Skeletal muscle satellite cell (primary cell): ENCODE data around the gene SMAD6.
"Not testable (repeated sequence)": the region's sequence is repeated elsewhere in the genome, so short reads cannot be mapped to it uniquely, and the experiment has no call there.

ENCODE experiments used
- H3K27me3 ChIP-seq: 2 replicates; pipeline ENCODE4 v1.7.0; 2013; ENCODE audit warnings: low read length; ENCODE audit not compliant: control insufficient read depth, insufficient read depth
- H3K36me3 ChIP-seq: 2 replicates; pipeline ENCODE4 v1.7.0; 2013; ENCODE audit warnings: mild to moderate bottlenecking, control low read depth, low read length; ENCODE audit not compliant: insufficient read depth
- H3K4me1 ChIP-seq: 2 replicates; pipeline ENCODE4 v1.7.0; 2013; ENCODE audit warnings: low read length; ENCODE audit not compliant: control insufficient read depth, insufficient read depth
- H3K4me2 ChIP-seq: 2 replicates; pipeline ENCODE4 v1.7.0; 2013; ENCODE audit warnings: mild to moderate bottlenecking, low read length
- H3K4me3 ChIP-seq: 2 replicates; pipeline ENCODE4 v1.7.0; 2013; ENCODE audit warnings: low read length
- H3K9ac ChIP-seq: 2 replicates; pipeline ENCODE4 v1.7.0; 2013; ENCODE audit warnings: mild to moderate bottlenecking, low read depth, low read length, moderate library complexity
- H3K9me3 ChIP-seq: replicated peaks from 2 replicates; pipeline ENCODE4 v1.7.0; 2013; ENCODE audit warnings: mild to moderate bottlenecking, control low read depth, low read length

Gene SMAD6

GRCh38 chr15:66757030-66757429 is 55.0 kb downstream of the SMAD6 start:
- peaks cover 12% of the 10 kb centered on the region for H3K9me3 ChIP-seq
- no peaks in the 10 kb centered on the region for H3K27me3 ChIP-seq
- peaks cover 6% of the 10 kb centered on the region for H3K4me1 ChIP-seq
- no peak overlapping the region for H3K9ac ChIP-seq
- H3K4me2 ChIP-seq, result no peak overlapping the region
- no peak overlapping the region for H3K4me3 ChIP-seq
- peaks cover 19% of the 10 kb centered on the region for H3K36me3 ChIP-seq

DNA sequence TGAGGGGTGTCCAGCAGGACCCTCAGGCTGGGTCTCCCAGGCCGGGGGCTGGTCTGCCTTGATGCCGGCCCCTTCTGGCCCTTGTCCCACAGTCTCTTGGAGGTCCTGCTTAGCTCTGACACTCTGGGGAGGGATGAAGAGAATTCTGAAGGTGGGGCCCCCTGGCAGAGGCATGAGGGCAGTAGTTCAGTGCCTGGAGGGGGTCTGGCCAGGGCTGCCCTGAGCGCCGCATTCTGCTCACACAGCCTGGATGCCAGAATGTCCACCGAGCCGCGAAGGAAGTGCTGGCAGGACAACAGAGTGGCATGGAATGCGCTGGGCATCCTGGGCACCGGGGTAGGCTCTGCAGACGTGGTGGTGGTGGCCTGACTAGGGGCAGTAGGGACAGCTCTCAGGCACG is 55.5 kb downstream of the SMAD6 start:
- Histone ChIP-seq H3K27me3 (no peaks in the 10 kb centered on the region), H3K9me3 (peaks cover 12% of the 10 kb centered on the region), H3K9ac (no peak overlapping the region), H3K4me2 (no peak overlapping the region), H3K4me3 (no peak overlapping the region), H3K36me3 (peaks cover 19% of the 10 kb centered on the region), H3K4me1 (peaks cover 10% of the 10 kb centered on the region)

DNA sequence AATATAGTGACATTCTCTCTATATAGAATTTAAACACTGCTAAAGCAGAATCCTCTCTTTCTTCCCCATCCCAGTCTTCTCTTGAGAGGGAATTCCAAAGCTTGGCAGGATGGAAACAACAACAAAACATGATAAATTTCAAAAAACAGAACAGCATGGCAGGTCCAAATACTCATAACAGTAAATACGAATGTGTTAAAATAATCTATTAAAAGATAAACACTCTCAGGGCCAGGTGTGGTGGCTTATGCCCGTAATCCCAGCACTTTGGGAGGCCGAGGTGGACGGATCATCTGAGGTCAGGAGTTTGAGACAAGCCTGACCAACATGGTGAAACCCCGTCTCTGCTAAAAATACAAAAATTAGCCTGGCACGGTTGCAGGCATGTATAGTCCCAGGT is 56.2 kb downstream of the SMAD6 start:
- not testable (repeated sequence) for H3K27me3 ChIP-seq, H3K4me3 ChIP-seq, H3K4me2 ChIP-seq, H3K9ac ChIP-seq
- peaks cover 19% of the 10 kb centered on the region for H3K36me3 ChIP-seq
- peaks cover 17% of the 10 kb centered on the region for H3K4me1 ChIP-seq
- H3K9me3 ChIP-seq, result peaks cover 12% of the 10 kb centered on the region

GRCh38 chr15:66758844-66759243 is 56.8 kb downstream of the SMAD6 start:
- H3K4me1 ChIP-seq, result peaks cover 23% of the 10 kb centered on the region
- peaks cover 12% of the 10 kb centered on the region for H3K9me3 ChIP-seq
- peaks cover 19% of the 10 kb centered on the region for H3K36me3 ChIP-seq
- H3K4me3 ChIP-seq, result no peak overlapping the region
- H3K27me3 ChIP-seq, result no peaks in the 10 kb centered on the region
- H3K9ac ChIP-seq, result no peak overlapping the region
- no peak overlapping the region for H3K4me2 ChIP-seq

GRCh38 chr15:66760097-66760967 is 58.3 kb downstream of the SMAD6 start:
- H3K27me3 ChIP-seq, result no peaks in the 10 kb centered on the region
- peaks cover 6% of the 10 kb centered on the region for H3K36me3 ChIP-seq
- no peak overlapping the region for H3K4me3 ChIP-seq
- H3K4me1 ChIP-seq, result peaks cover 24% of the 10 kb centered on the region
- no peak overlapping the region for H3K4me2 ChIP-seq
- H3K9ac ChIP-seq, result no peak overlapping the region
- H3K9me3 ChIP-seq, result peaks cover 3% of the 10 kb centered on the region

- Histone ChIP-seq H3K4me2 (no peak overlapping the region), H3K4me3 (no peak overlapping the region), H3K27me3 (no peaks in the 10 kb centered on the region), H3K4me1 (peaks cover 32% of the 10 kb centered on the region), H3K9me3 (no peaks in the 10 kb centered on the region), H3K36me3 (no peaks in the 10 kb centered on the region), H3K9ac (no peak overlapping the region)
Observed at GRCh38 chr15:66760968-66761725, 59.1 kb downstream of the SMAD6 start.

- no peaks in the 10 kb centered on the region for H3K27me3 ChIP-seq
- H3K4me2 ChIP-seq, result no peak overlapping the region
- no peaks in the 10 kb centered on the region for H3K9me3 ChIP-seq
- no peaks in the 10 kb centered on the region for H3K36me3 ChIP-seq
- H3K4me1 ChIP-seq, result peaks cover 40% of the 10 kb centered on the region
- H3K9ac ChIP-seq, result no peak overlapping the region
- no peak overlapping the region for H3K4me3 ChIP-seq
Observed at GRCh38 chr15:66761726-66762595, 59.9 kb downstream of the SMAD6 start.

DNA sequence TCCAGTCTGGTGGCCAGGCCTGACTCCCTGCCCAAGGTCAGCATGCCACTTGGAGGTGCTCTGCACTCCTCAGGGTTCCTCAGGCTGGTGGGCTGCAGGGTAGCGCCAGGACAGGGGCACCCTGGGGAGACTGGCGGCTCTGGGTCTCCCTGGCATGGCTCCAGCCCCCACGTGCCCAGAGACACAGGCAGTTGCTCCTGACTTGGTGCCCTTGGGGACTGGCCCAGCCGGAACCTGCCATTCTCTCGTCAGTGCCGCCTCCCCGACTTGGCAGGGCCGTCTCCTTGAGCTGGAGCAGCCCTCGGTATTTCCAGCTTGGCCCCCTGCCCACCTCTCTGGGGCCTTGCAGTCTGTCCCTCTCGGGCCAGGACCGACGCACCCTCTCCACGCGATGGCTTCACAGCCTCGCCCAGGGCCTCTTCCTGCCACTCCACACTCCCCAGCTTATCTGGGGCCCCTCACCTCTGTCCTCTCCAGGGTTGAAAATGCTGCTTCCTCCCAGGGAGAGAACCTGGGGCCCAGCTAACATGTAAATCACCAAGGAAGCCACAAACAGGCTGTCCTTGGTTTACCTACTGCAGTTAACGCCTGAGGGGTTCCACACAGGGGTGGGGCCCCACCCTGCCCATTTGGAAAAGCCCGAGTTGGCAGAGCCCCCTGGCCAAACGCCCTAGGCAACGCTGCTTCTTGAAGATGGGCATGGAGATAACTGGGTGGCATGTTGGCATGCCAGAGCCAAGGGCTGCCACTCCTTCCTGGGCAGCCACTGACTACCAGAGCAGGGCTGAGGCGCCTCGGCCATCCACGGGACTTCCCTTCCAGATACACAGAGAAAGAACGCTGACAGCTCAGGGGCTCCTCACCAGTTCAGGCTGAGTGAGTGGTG is 61.4 kb downstream of the SMAD6 start:
- peaks cover 45% of the 10 kb centered on the region for H3K4me1 ChIP-seq
- H3K27me3 ChIP-seq, result no peaks in the 10 kb centered on the region
- no peak overlapping the region for H3K9ac ChIP-seq
- no peak overlapping the region for H3K4me3 ChIP-seq
- H3K4me2 ChIP-seq, result peak overlapping the region; percentile 2
- no peaks in the 10 kb centered on the region for H3K9me3 ChIP-seq
- H3K36me3 ChIP-seq, result no peaks in the 10 kb centered on the region

DNA sequence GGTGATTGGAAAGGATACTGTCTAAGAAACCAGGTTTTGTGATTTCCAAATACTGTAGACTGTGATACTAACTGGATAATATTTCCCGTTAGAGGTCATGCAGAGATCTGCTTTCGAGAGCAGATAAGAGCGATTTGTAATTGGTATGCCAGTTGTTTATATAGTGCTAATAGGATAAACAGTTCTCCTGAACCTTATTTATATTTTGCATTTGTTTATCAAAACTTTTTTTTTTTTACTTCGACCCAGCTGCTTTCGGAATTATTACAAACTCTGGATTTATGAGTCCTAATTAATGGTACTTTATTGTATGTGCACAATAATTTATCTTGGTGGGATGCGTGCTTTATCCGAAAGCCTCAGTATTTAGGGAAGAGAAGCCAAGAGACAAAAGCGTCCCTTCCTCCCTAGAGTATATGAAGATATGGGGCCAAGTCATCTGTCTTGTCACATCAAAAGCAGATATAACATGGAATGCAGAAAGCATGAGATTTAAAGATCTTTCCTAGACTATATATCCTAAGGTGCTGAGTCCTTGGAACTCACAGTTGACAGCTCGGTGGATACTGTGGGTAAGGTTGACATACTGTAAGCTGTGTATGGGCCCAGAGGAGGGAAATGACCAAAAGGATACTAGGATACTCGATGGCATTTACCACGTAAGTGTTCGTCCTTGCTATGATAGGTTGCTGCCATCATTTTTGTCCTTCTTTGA is 62.2 kb downstream of the SMAD6 start:
- Histone ChIP-seq H3K4me3 (no peak overlapping the region), H3K4me2 (no peak overlapping the region), H3K36me3 (no peaks in the 10 kb centered on the region), H3K9ac (no peak overlapping the region), H3K27me3 (no peaks in the 10 kb centered on the region), H3K9me3 (no peaks in the 10 kb centered on the region), H3K4me1 (peaks cover 45% of the 10 kb centered on the region)
